Measurements from ENCODE around the gene KCNAB3. TPM values are rescaled to one million over a fixed set of nuclear protein-coding genes. Genes with fewer than 3 reads are reported as not detected.

KCNAB3 gene
- 0.26 and 0.33 TPM in 2 replicates for total RNA-seq
- polyA plus RNA-seq: 0.69 and 1.3 TPM in 2 replicates
- 0.56 and 1.4 TPM in 2 replicates for polyA plus RNA-seq (2012)
- 0.71 and 1.1 TPM in 2 replicates for polyA minus RNA-seq (ENCODE audit: low replicate concordance)

GRCh38 chr17:7929158-7930023 is at the start of gene KCNAB3:
Gene KCNAB3, minus strand, starts transcription at chr17:7929856. Its CDS starts 421 bp downstream, at chr17:7929435.
- no peak for TF ChIP-seq EZH2 (IDR thresholded peaks at IDR 0.05; ENCODE audit: low read length, missing control alignments)
- no peak for TF ChIP-seq CTCF (conservative IDR thresholded peaks at IDR 0.05 in 1 of 2, IDR thresholded peaks at IDR 0.05 in 1 of 2; ENCODE audit: low read depth in 1 of 2, low read length in 2 of 2)
- DNase-seq (ENCODE audit: low read depth in 2 of 2): peak; percentile 69 to 77
- no peaks in the 10 kb centered on the region for H3K9me3 ChIP-seq (ENCODE audit: control insufficient read depth, insufficient read depth, low read depth, low read length)
- no peaks in the 10 kb centered on the region for H3K4me1 ChIP-seq (ENCODE audit: control insufficient read depth, extremely low read depth, insufficient read depth, low read length)
- H3K27ac ChIP-seq (ENCODE audit: insufficient read depth, low read length): no peak within 1 kb of the TSS
- H3K36me3 ChIP-seq (ENCODE audit: control insufficient read depth, insufficient read depth, low read length): no peaks in the 10 kb centered on the region
- peak within 1 kb of the TSS; percentile 25 for H3K9ac ChIP-seq (ENCODE audit: insufficient read depth, low read length)
- peak within 1 kb of the TSS; percentile 28 to 97 (median 52) for H3K4me3 ChIP-seq (replicated peaks in 1 of 4; ENCODE audit: control extremely low read depth in 1 of 4, insufficient read depth in 1 of 4, low read depth in 3 of 4, low read length in 4 of 4)
- peak within 1 kb of the TSS; percentile 86 for H3K4me2 ChIP-seq (ENCODE audit: extremely low read depth, insufficient read depth, low read length)
- no peaks in the 10 kb centered on the region for H4K20me1 ChIP-seq (ENCODE audit: control insufficient read depth, extremely low read depth, insufficient read depth, low read length)
- peaks cover 36% of the 10 kb centered on the region for H3K79me2 ChIP-seq (ENCODE audit: control insufficient read depth, insufficient read depth, low read length)
- no peaks in the 10 kb centered on the region for H3K27me3 ChIP-seq (ENCODE audit: control insufficient read depth, insufficient read depth, low read length)
- peak within 1 kb of the TSS; percentile 45 for H2AFZ ChIP-seq (ENCODE audit: low read length)

- H3K9me3 ChIP-seq (ENCODE audit: control insufficient read depth, insufficient read depth, low read depth, low read length): no peaks in the 10 kb centered on the region
- H3K4me2 ChIP-seq (ENCODE audit: extremely low read depth, insufficient read depth, low read length): no peak overlapping the region
Measured at GRCh38 chr17:7977805-7978204, 48.1 kb upstream of the KCNAB3 start.

More at GRCh38 chr17:7977805-7978204, 48.1 kb upstream of the KCNAB3 start:
- no peak overlapping the region for H3K27ac ChIP-seq (ENCODE audit: insufficient read depth, low read length)
- H3K27me3 ChIP-seq (ENCODE audit: control insufficient read depth, insufficient read depth, low read length): no peaks in the 10 kb centered on the region
- H3K4me3 ChIP-seq (replicated peaks in 1 of 4; ENCODE audit: control extremely low read depth in 1 of 4, insufficient read depth in 1 of 4, low read depth in 3 of 4, low read length in 4 of 4): no peak overlapping the region
- TF ChIP-seq EZH2 (IDR thresholded peaks at IDR 0.05; ENCODE audit: low read length, missing control alignments) (no peak), CTCF (conservative IDR thresholded peaks at IDR 0.05 in 1 of 2, IDR thresholded peaks at IDR 0.05 in 1 of 2; ENCODE audit: low read depth in 1 of 2, low read length in 2 of 2) (no peak)
- H3K79me2 ChIP-seq (ENCODE audit: control insufficient read depth, insufficient read depth, low read length): no peaks in the 10 kb centered on the region
- no peak for DNase-seq (ENCODE audit: low read depth in 2 of 2)
- no peaks in the 10 kb centered on the region for H3K36me3 ChIP-seq (ENCODE audit: control insufficient read depth, insufficient read depth, low read length)
- no peaks in the 10 kb centered on the region for H3K4me1 ChIP-seq (ENCODE audit: control insufficient read depth, extremely low read depth, insufficient read depth, low read length)
- H4K20me1 ChIP-seq (ENCODE audit: control insufficient read depth, extremely low read depth, insufficient read depth, low read length): no peaks in the 10 kb centered on the region
- no peak overlapping the region for H3K9ac ChIP-seq (ENCODE audit: insufficient read depth, low read length)
- no peak overlapping the region for H2AFZ ChIP-seq (ENCODE audit: low read length)
